Uterus (tissue), 4 donors: Measurements from ENCODE around the gene COL4A2. TPM values are rescaled to one million over a fixed set of nuclear protein-coding genes. Genes with fewer than 3 reads are reported as not detected.
A peak's percentile ranks its signal among the peaks of the same experiment; 100 is the strongest.

Experiments used
- DNase-seq, 2 donors: peaks; one replicate each; pipeline ENCODE4 v3.0.0-alpha.2; 2019 to 2020
- H3K27ac ChIP-seq, 2 donors: fragments of 200-600 bp; sonication (generic); 1 replicate in 1 of 2; 2 replicates in 1 of 2; pipeline ENCODE4 v1.5.1; 2016 to 2018
- H3K27me3 ChIP-seq, 2 donors: fragments of 200-600 bp; sonication (generic); one replicate each; pipeline ENCODE4 v1.5.1; 2018 to 2019; ENCODE audit warnings: control low read depth in 1 of 2
- H3K36me3 ChIP-seq, 2 donors: fragments of 200-600 bp; sonication (generic); one replicate each; pipeline ENCODE4 v1.5.1; 2019; ENCODE audit warnings: control low read depth in 1 of 2
- H3K4me1 ChIP-seq, 2 donors: fragments of 200-600 bp; sonication (generic); one replicate each; pipeline ENCODE4 v1.5.1; 2018 to 2019; ENCODE audit warnings: control low read depth in 1 of 2
- H3K4me3 ChIP-seq, 2 donors: fragments of 200-600 bp; sonication (generic); 1 replicate in 1 of 2; 2 replicates in 1 of 2; pipeline ENCODE4 v1.5.1; 2018 to 2019; ENCODE audit warnings: mild to moderate bottlenecking in 1 of 2
- H3K9me3 ChIP-seq, 2 donors: fragments of 200-600 bp; sonication (generic); one replicate each; pipeline ENCODE4 v1.5.1; 2019; ENCODE audit warnings: control low read depth in 1 of 2
- CTCF ChIP-seq, 4 experiments: fragments of 200-600 bp in 2 of 4; fragments of 450-650 bp in 2 of 4; sonication (generic) in 2 of 4; IDR thresholded peaks; one replicate each; pipeline ENCODE4 v1.5.1; 2016 to 2019; ENCODE audit warnings: antibody characterized with exemption in 4 of 4, mild to moderate bottlenecking in 2 of 4, moderate library complexity in 1 of 4
- POLR2A ChIP-seq, 2 donors: fragments of 450-650 bp; IDR thresholded peaks; one replicate each; pipeline ENCODE4 v1.6.1; 2016; ENCODE audit warnings: antibody characterized with exemption in 2 of 2, mild to moderate bottlenecking in 1 of 2, moderate library complexity in 1 of 2
- intact Hi-C: fragments of 100-400 bp; cut with DNase I; formaldehyde crosslinking; loops from one replicate; pipeline ENCODE4 v1.15.1; 2023; ENCODE audit warnings: low total_unique reads
- total RNA-seq, 4 donors: library from RNA; depleted of rRNA in 3 of 4; stranded (reverse); fragments of >200 nt in 3 of 4; gene quantifications; one replicate each; pipeline versions ENCODE4 v1.1.0 to v1.2.4, GENCODE V29; 2014 to 2023
- donor health status: DM: yes; HTN: yes; CAD: no.

Gene COL4A2
- total RNA-seq, 4 donors from 2014 or later = 157 to 606 (median 284) TPM

- DNase-seq = no peak
- no peaks in the 10 kb centered on the region for H3K9me3 ChIP-seq
- TF ChIP-seq CTCF (IDR thresholded peaks at IDR 0.05) (no peak), POLR2A (IDR thresholded peaks at IDR 0.05) (no peak)
- intact Hi-C loops = no loop called here
- no peak overlapping the region for H3K4me3 ChIP-seq
- H3K27me3 ChIP-seq = no peaks in the 10 kb centered on the region
- peaks cover 15 to 16% of the 10 kb centered on the region in 2 donors for H3K4me1 ChIP-seq
- peak overlapping the region; percentile 77 to 96 for H3K27ac ChIP-seq
- H3K36me3 ChIP-seq = no peaks in the 10 kb centered on the region
Measured at GRCh38 chr13:110351636-110352420, 44.7 kb downstream of the COL4A2 start.

GRCh38 chr13:110352735-110353134, 45.7 kb downstream of the COL4A2 start:
- no peak overlapping the region for H3K4me3 ChIP-seq
- peak overlapping the region; percentile 77 to 96 for H3K27ac ChIP-seq
- H3K36me3 ChIP-seq = no peaks in the 10 kb centered on the region
- no peak for DNase-seq
- no peaks in the 10 kb centered on the region for H3K9me3 ChIP-seq
- TF ChIP-seq CTCF (IDR thresholded peaks at IDR 0.05) = peak in 1 of 4 experiments; percentile 16
- no peak for TF ChIP-seq POLR2A (IDR thresholded peaks at IDR 0.05)
- H3K27me3 ChIP-seq = no peaks in the 10 kb centered on the region
- peaks cover 15 to 16% of the 10 kb centered on the region in 2 donors for H3K4me1 ChIP-seq
- intact Hi-C loops = no loop called here

- Histone ChIP-seq H3K27ac (peak overlapping the region; percentile 77 to 96), H3K4me1 (peaks cover 15 to 16% of the 10 kb centered on the region in 2 donors), H3K9me3 (no peaks in the 10 kb centered on the region), H3K36me3 (no peaks in the 10 kb centered on the region), H3K4me3 (no peak overlapping the region), H3K27me3 (no peaks in the 10 kb centered on the region)
- intact Hi-C loops = no loop called here
- DNase-seq = no peak
- no peak for TF ChIP-seq CTCF (IDR thresholded peaks at IDR 0.05)
- no peak for TF ChIP-seq POLR2A (IDR thresholded peaks at IDR 0.05)
Measured at GRCh38 chr13:110353339-110353977, 46.4 kb downstream of the COL4A2 start.

- H3K4me3 ChIP-seq = no peak overlapping the region
- H3K27ac ChIP-seq = peak overlapping the region; percentile 77 to 96
- intact Hi-C loops = no loop called here
- DNase-seq = no peak
- no peaks in the 10 kb centered on the region for H3K27me3 ChIP-seq
- no peaks in the 10 kb centered on the region for H3K9me3 ChIP-seq
- no peaks in the 10 kb centered on the region for H3K36me3 ChIP-seq
- peaks cover 15 to 16% of the 10 kb centered on the region in 2 donors for H3K4me1 ChIP-seq
- TF ChIP-seq POLR2A (IDR thresholded peaks at IDR 0.05) (no peak), CTCF (IDR thresholded peaks at IDR 0.05) (no peak)
Measured at GRCh38 chr13:110354123-110354627, 47.1 kb downstream of the COL4A2 start.
